OCI-LY3 (cell line): Measurements from ENCODE around the gene APLF.

Source experiments
- CTCF ChIP-seq: fragments of 200-600, 300-600 bp; sonication (generic); IDR thresholded peaks from 2 replicates; pipeline ENCODE4 v1.5.1; 2014; ENCODE audit warnings: antibody characterized with exemption, low read length, low read depth
- EZH2phosphoT487 ChIP-seq: fragments of 200-600 bp; shearing (Covaris generic); IDR thresholded peaks from 2 replicates; pipeline ENCODE4 v1.6.1; 2018; ENCODE audit warnings: antibody characterized with exemption, mixed run types, low read depth

- TF ChIP-seq CTCF = no peak
- no peak for TF ChIP-seq EZH2phosphoT487
Observed at GRCh38 chr2:68475110-68475509, 7.7 kb downstream of the APLF start.
